Measurements from ENCODE around the gene MAS1.

DNA sequence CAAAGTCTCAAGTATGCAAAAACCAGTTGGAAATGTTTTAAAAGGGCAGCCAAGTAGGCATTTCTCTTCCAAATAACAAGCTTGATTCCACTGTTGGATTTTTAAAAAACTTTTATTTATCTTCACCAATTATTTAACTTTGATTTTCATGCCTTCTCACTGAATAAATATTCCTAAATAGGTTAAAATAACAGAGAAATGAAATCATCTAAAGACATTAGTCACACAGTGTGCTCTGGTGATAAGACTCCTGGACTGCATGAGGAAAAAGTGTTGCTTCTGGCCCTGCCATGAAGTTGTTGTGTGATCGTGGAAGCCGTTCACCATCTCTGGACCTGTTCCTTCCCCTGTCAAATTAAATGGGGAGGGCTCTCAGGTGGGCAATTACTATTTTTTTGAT, 44.3 kb downstream of the MAS1 start:
- TF ChIP-seq, protein P1, sequence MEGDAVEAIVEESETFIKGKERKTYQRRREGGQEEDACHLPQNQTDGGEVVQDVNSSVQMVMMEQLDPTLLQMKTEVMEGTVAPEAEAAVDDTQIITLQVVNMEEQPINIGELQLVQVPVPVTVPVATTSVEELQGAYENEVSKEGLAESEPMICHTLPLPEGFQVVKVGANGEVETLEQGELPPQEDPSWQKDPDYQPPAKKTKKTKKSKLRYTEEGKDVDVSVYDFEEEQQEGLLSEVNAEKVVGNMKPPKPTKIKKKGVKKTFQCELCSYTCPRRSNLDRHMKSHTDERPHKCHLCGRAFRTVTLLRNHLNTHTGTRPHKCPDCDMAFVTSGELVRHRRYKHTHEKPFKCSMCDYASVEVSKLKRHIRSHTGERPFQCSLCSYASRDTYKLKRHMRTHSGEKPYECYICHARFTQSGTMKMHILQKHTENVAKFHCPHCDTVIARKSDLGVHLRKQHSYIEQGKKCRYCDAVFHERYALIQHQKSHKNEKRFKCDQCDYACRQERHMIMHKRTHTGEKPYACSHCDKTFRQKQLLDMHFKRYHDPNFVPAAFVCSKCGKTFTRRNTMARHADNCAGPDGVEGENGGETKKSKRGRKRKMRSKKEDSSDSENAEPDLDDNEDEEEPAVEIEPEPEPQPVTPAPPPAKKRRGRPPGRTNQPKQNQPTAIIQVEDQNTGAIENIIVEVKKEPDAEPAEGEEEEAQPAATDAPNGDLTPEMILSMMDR (conservative IDR thresholded peaks at IDR 0.05; ENCODE audit: low read length): no peak
- no peak for TF ChIP-seq EZH2phosphoT487 (IDR thresholded peaks at IDR 0.05; ENCODE audit: borderline replicate concordance)

All from Loucy (cell line).